GM03348 (cell line): ENCODE data around the gene PARP3.

Experiments used
- DNase-seq: peaks from one replicate; pipeline ENCODE4 v3.0.0; 2012; ENCODE audit warnings: low spot score

The PARP3 gene

DNA sequence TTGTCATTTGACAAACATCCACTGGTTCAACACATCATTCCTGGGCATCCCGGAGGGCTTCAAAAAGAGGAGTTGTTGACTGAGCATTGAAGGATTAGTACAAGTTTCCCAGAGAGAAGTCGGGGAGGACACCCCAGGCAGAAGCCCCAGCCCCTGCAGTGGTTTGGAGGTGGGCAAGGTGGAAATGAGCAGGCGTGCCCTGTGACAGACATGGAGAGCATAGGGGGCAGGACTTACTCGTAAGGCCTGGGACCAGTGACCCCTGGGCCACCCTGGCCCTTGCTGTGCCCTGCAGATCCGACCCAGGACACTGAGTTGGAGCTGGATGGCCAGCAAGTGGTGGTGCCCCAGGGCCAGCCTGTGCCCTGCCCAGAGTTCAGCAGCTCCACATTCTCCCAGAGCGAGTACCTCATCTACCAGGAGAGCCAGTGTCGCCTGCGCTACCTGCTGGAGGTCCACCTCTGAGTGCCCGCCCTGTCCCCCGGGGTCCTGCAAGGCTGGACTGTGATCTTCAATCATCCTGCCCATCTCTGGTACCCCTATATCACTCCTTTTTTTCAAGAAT, 5.9 kb downstream of the PARP3 start:
- DNase-seq = no peak

DNA sequence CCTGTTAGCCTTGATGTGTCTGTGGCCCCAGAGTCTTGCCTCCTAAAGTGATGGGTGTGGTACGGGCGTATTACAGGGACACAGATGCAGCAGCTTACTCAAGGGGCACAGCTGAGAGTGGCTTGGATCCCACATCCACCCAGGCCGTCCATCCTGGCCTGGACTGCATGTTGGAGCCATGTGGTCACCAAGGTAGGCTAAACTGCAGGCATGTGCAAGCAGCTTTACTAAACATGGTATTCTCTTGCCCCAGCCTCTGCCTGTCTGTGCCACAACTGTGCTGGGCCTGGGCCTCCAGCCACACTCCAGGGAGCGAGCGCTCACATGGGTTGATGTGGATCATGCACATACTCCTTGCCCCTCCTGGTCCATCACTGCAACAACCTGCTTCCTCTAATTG, 7.0 kb downstream of the PARP3 start:
- no peak for DNase-seq

DNA sequence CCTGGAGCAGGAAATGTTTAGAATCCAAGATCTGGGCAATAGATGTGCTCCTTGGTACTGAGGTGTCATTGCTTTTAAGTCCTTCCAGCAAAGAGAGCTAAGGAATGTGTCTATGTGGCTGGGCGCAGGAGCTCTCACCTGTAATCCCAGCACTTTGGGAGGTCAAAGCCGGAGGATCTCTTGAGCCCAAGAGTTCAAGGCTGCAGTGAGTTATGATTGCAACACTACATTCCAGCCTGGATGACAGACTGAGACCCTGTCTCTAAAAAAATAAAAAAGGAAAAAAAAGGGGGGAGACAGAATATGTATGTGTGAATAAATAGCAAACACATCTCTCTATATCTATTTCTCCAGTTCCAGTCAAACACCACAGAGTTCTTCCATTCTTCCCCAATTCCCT, 8.7 kb downstream of the PARP3 start:
- DNase-seq = no peak

GRCh38 chr3:51953445-51953844, 11.3 kb downstream of the PARP3 start:
- peak; percentile 53 for DNase-seq

- DNase-seq = no peak
These were observed 11.9 kb downstream of the PARP3 start for GRCh38 chr3:51954105-51954504.

GRCh38 chr3:51954713-51955112, 12.6 kb downstream of the PARP3 start:
- no peak for DNase-seq

GRCh38 chr3:51955175-51955892, 13.2 kb downstream of the PARP3 start, which contains the start of gene GPR62:
Gene GPR62, plus strand, starts transcription at chr3:51955381. Its CDS starts 272 bp downstream, at chr3:51955653.
- DNase-seq = no peak

DNA sequence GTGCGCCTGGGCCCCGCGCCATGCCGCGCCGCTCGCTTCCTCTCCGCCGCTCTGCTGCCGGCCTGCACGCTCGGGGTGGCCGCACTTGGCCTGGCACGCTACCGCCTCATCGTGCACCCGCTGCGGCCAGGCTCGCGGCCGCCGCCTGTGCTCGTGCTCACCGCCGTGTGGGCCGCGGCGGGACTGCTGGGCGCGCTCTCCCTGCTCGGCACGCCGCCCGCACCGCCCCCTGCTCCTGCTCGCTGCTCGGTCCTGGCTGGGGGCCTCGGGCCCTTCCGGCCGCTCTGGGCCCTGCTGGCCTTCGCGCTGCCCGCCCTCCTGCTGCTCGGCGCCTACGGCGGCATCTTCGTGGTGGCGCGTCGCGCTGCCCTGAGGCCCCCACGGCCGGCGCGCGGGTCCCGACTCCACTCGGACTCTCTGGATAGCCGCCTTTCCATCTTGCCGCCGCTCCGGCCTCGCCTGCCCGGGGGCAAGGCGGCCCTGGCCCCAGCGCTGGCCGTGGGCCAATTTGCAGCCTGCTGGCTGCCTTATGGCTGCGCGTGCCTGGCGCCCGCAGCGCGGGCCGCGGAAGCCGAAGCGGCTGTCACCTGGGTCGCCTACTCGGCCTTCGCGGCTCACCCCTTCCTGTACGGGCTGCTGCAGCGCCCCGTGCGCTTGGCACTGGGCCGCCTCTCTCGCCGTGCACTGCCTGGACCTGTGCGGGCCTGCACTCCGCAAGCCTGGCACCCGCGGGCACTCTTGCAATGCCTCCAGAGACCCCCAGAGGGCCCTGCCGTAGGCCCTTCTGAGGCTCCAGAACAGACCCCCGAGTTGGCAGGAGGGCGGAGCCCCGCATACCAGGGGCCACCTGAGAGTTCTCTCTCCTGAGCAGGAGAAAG, 14.0 kb downstream of the PARP3 start:
- DNase-seq = peak; percentile 68

DNA sequence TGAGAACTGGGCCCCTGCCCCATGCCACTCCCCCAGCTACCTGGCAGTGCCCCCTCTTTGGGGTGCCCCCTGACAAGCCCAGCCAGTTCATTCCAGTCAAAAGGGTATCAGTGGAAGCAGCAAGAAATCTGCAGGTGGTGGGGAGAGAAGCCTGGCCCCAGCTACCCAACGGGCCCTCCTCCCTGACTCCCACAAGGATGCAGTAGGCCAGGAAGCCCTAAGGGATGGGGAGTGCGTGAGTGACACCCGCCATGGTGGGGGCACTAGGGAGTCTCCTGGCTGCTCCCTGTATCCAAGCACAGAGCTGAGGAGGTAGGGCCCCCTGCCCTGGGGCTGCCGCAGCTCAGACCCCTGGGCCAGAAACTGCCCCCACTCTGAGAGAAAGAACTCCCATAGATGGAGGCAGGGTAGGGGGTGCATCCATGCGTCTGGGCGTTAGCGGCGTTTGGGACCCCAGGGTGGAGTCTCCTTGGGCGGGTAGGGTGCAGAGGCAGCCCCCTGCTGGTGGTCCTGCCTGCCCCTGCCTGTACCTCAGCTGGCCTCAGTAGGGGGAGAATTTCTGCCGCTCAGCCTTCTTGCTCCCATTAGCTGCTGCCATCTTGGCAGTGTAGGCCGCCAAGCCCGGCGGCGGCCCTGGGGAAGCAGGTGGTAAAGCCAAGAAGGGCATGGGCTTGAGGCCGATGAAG, 15.5 kb downstream of the PARP3 start:
- no peak for DNase-seq

DNA sequence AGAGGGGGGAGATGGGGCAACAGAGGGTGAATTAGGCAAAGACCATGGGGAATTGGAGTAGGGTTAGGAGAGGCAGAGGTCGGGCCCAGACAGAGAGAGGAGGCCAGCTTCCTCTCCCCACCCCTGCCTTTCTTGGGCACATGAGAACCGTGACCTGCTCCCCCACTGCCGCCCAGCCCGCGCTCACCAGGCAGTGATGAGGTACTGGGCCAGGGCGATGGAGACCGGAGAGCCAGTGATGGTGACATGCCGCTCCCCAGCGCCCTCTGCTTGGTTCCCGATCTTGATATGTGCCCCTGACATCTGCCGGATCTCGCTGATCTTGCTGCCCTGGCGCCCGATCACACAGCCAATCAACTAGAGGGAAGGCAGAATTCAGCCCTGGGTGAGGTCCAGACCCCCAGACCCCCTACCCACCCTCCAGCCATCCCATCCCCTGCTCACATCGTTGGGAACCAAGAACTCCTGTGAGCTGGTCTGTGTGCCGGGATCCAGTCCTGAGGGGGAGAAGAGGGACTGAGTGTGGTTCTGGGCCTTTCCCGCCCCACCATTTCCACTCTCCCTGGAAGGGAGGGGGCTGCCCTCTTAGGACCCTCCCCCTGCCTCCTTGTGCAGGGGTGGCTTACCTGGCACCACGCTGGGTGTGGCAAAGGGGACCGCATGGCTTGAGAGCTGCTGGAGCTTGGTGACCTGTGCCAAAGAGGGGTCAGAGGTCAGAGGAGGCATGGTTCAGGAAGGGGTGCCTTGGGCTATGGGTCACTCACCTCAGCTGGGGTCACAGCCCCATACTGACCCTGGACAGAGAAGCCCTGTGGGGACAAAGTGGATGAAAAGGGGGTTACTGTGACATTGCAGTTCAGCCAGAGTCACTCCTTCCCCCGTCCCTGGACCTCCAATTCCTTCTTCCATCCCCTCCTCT, 16.7 kb downstream of the PARP3 start:
- DNase-seq = no peak

DNA sequence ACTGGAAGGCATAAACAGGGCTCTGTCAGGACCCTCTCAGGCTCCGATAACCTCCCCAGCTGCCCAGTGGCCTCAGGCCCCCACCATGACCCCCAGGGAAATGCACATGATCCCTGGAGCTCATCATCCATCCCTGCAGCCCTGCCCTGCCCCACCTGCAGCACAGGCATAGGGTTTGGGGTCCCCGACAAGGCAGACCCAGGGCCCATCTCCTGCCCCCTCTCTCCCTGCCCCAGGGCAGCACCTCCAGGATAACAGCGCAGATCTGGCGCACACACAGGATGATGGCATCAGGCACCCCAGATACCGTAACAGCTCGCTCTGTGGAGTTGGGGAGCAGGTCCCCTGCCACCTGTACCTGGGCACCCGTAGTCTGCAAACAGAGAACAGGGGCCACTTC, 17.5 kb downstream of the PARP3 start:
- no peak for DNase-seq

DNA sequence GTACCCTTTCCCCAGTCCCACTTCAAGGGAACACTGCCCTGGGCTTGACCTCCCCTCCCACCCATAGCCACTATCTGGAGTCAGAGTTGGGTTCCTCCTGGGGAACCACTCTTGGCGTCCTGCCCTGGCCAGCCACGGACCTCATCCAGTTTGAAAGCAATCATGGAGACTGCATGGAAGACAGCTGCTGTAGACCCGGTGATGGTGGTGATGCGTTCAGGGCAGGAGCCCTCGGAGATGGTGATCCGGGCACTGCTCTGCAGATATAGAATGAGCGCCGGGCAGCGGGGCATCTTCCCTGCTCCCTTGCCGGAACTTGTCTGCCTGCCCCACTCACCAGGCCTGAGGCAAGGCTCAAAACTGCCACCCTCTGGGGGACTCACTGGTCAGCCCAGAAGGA, 18.2 kb downstream of the PARP3 start:
- DNase-seq = no peak

DNA sequence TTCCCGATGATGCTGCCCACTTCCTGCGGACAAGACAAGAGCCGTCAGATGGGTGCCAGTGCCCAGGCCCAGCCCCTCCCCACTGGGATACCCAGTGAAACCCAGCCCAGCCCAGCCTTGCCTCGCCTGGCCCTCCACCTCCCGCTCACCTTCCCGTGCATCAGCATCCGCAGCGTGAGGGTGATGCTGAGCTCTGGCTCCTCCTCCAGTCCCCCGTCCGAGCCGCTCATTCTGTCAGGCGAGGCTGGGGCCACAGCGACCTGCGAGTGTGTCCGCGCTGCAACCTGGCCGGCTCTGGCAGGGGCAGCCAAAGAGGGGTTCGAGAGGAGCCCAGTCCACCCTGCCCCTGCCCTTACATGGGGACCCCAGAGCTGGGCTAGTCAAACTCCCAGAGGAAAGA, 18.8 kb downstream of the PARP3 start:
- DNase-seq = no peak

- no peak for DNase-seq
These were observed 19.7 kb downstream of the PARP3 start for GRCh38 chr3:51961602-51962569.

GRCh38 chr3:51962854-51963530, 20.8 kb downstream of the PARP3 start:
- no peak for DNase-seq

DNA sequence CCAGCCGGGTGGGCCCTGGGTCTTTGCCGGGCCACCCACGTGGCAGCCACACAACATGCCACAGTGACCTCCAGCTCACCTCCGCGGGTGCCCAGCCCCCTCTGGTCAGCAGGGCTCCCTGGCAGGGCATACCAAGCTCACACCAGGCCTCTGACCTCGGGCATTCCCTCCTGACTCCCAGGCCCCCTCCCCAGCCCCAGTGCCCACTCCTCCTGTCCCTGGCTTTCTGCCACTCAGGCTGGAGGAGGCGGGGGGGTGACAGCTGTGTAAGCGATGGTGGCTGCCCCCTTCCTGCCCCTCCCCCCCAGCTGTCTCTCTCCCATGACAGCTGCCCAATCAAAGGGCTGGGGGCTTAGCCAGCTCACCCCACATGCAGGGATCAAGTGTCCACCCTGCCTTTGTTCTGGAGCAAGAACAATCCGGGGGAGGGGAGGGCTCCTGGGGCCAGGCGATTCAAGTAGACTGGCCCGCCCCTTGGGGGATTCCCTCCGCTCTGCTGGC, 21.8 kb downstream of the PARP3 start:
- no peak for DNase-seq

DNA sequence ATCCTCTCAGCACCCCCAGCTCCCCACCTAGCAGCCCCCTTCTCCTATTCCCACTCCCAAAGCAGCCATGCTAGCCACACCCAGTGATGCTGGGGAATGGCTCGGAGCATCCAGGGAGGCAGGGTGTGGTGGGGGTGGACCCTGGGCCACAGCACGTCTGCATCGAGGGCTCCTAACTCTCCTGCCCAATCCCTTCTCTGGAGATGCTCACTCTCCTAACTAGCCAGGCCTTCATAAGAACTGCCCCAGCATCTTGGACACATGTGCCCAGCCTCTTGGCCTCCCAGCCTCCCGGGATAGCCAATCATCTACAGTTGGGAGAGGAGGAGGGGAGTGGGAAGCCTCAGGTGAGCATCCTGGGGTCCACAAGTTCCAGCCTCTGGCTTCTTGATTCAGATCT, 22.4 kb downstream of the PARP3 start:
- no peak for DNase-seq

DNA sequence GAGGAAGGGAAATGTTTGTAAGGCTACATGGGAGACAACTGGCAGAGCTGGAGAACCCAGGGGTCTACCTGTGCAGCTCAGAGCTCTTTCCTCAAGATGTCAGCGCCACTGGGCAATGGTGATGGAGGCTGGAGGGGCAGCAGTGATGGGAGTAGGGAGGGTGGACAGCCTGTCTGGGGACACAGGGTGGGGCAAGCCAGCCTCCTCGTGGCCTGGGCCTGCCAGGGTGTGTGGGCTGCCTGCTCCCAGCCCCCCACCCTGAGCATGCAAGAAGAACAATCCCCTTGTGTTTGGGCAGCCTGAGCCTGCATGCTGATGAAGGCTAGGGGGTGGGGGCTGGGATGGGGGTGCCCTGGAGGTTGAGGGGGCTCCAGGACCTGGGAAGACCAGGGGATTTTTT, 23.9 kb downstream of the PARP3 start:
- no peak for DNase-seq

DNA sequence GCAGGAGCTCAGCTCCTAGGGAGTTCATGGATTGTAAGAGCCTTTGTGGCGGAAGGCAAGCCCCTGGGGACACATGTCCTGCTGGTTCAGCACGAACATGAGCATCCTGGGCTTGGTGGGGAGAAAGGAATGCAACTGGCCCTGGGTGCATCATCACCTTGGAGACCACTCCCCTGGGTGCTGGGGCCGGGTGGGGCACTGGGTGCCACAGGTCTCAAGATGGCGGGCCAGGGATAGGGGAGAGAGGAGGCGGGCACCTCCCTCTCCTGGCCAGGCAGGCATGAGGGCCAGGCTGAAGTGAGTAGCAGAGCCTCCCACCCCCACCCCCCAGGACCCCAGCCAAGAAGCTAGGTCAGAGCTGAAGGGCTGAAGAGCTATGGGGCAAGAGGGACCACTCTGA, 24.3 kb downstream of the PARP3 start:
- DNase-seq = no peak
